GM13976 (cell line): ENCODE data around the gene NEK7.

Source experiments
- DNase-seq: peaks from one replicate; pipeline ENCODE4 v3.0.0; 2012; ENCODE audit warnings: low spot score
- CTCF ChIP-seq: IDR thresholded peaks from 2 replicates; pipeline ENCODE4 v1.5.1; 2012; ENCODE audit warnings: borderline replicate concordance, mild to moderate bottlenecking; ENCODE audit not compliant: insufficient read depth; ENCODE audit errors: extremely low read depth, missing control alignments, control extremely low read depth
- in situ Hi-C: fragments of 300-500 bp; cut with MboI; formaldehyde crosslinking; loops from one replicate; pipeline ENCODE4 v1.12.0; 2022; ENCODE audit warnings: low sequenced_read_pairs, mixed read lengths, inconsistent platforms; ENCODE audit not compliant: unreplicated experiment

NEK7 gene

GRCh38 chr1:198153804-198154203 lies 3.0 kb upstream of the NEK7 start:
- in situ Hi-C loops: loop anchor here (25.0 kb wide), 1 partner anchor 483 kb away; the partner anchor contains the start of gene PTPRC
- no peak for DNase-seq
- no peak for TF ChIP-seq CTCF

- TF ChIP-seq CTCF: no peak
- in situ Hi-C loops: loop anchor here (25.0 kb wide), 1 partner anchor 482 kb away; the partner anchor contains the start of gene PTPRC
- DNase-seq: no peak
These were observed 1.5 kb upstream of the NEK7 start for GRCh38 chr1:198155253-198155652.

GRCh38 chr1:198156111-198156744 lies 570 bp upstream of the NEK7 start:
- peak; percentile 73 for DNase-seq
- in situ Hi-C loops: loop anchor here (25.0 kb wide), 1 partner anchor 481 kb away; the partner anchor contains the start of gene PTPRC
- TF ChIP-seq CTCF: peak; percentile 75

- in situ Hi-C loops: loop anchor here (25.0 kb wide), 1 partner anchor 480 kb away; the partner anchor contains the start of gene PTPRC
- DNase-seq: peak; percentile 83
- no peak for TF ChIP-seq CTCF
These were observed 546 bp downstream of the NEK7 start for GRCh38 chr1:198157241-198157846.

GRCh38 chr1:198157847-198158725 lies 1.3 kb downstream of the NEK7 start:
- no peak for DNase-seq

More at GRCh38 chr1:198157847-198158725, 1.3 kb downstream of the NEK7 start:
- no peak for TF ChIP-seq CTCF
- in situ Hi-C loops: loop anchor here (25.0 kb wide), 1 partner anchor 479 kb away; the partner anchor contains the start of gene PTPRC
